ENCODE measurements around the gene GRIP1. TPM values are rescaled to one million over a fixed set of nuclear protein-coding genes. Genes with fewer than 3 reads are reported as not detected.

GRIP1 gene
- total and polyA plus RNA-seq, 2 experiments from 2014 or later: 5.1 to 13.7 TPM

- Histone ChIP-seq H3K27ac (ENCODE audit: low read depth) (no peak overlapping the region), H2AFZ (no peak overlapping the region), H3K79me2 (replicated peaks; ENCODE audit: insufficient read depth) (no peaks in the 10 kb centered on the region), H3K36me3 (ENCODE audit: insufficient read depth) (no peaks in the 10 kb centered on the region), H3K27me3 (ENCODE audit: insufficient read depth) (no peaks in the 10 kb centered on the region), H3K4me1 (ENCODE audit: insufficient read depth) (peaks cover 24% of the 10 kb centered on the region), H3F3A (replicated peaks; ENCODE audit: low read depth) (no peaks in the 10 kb centered on the region), H3K4me2 (no peak overlapping the region), H3K9me2 (ENCODE audit: insufficient read depth) (no peaks in the 10 kb centered on the region; the same call in 1 of the 2 replicates), H3K4me3 (no peak overlapping the region), H4K20me1 (replicated peaks; ENCODE audit: insufficient read depth) (no peaks in the 10 kb centered on the region)
- H3K27ac Mint-ChIP-seq: peak overlapping the region; percentile 68; the same call in 1 of the 2 replicates
- no peaks in the 10 kb centered on the region for H3K9me3 Mint-ChIP-seq
- H3K4me3 Mint-ChIP-seq: no peak overlapping the region
- ATAC-seq (no peak), DNase-seq (ENCODE audit: low spot score) (no peak)
- H3K27me3 Mint-ChIP-seq (ENCODE audit: insufficient read depth, low read depth, poor library complexity): no peaks in the 10 kb centered on the region
- TF ChIP-seq POLR2AphosphoS5 (IDR thresholded peaks at IDR 0.05; ENCODE audit: low read depth) (no peak), CREB1 (CRISPR knock-in tag; IDR thresholded peaks at IDR 0.05; ENCODE audit: low read depth) (no peak)
- H3K4me1 Mint-ChIP-seq: peaks cover 23% of the 10 kb centered on the region
- H3K36me3 Mint-ChIP-seq (ENCODE audit: low read depth): no peaks in the 10 kb centered on the region; the same call in 2 of the 3 replicates
Measured at GRCh38 chr12:66503746-66504145, 175.1 kb downstream of the GRIP1 start.

GRCh38 chr12:66502911-66503310 is 176.0 kb downstream of the GRIP1 start:
- no peaks in the 10 kb centered on the region; the same call in 1 of the 2 replicates for H3K9me2 ChIP-seq (ENCODE audit: insufficient read depth)
- no peaks in the 10 kb centered on the region; the same call in 2 of the 3 replicates for H3K36me3 Mint-ChIP-seq (ENCODE audit: low read depth)
- no peak overlapping the region for H2AFZ ChIP-seq
- no peak overlapping the region for H3K27ac ChIP-seq (ENCODE audit: low read depth)
- H3K27me3 Mint-ChIP-seq (ENCODE audit: insufficient read depth, low read depth, poor library complexity): no peaks in the 10 kb centered on the region
- no peak overlapping the region for H3K4me2 ChIP-seq
- H3K4me1 Mint-ChIP-seq: peaks cover 31% of the 10 kb centered on the region
- H3K4me3 Mint-ChIP-seq: no peak overlapping the region
- no peaks in the 10 kb centered on the region for H3K9me3 Mint-ChIP-seq
- H3K36me3 ChIP-seq (ENCODE audit: insufficient read depth): no peaks in the 10 kb centered on the region
- peaks cover 32% of the 10 kb centered on the region for H3K4me1 ChIP-seq (ENCODE audit: insufficient read depth)
- H3F3A ChIP-seq (replicated peaks; ENCODE audit: low read depth): no peaks in the 10 kb centered on the region
- no peak for ATAC-seq
- no peaks in the 10 kb centered on the region for H4K20me1 ChIP-seq (replicated peaks; ENCODE audit: insufficient read depth)
- no peak overlapping the region for H3K4me3 ChIP-seq
- H3K79me2 ChIP-seq (replicated peaks; ENCODE audit: insufficient read depth): no peaks in the 10 kb centered on the region
- DNase-seq (ENCODE audit: low spot score): no peak
- H3K27ac Mint-ChIP-seq: no peak overlapping the region
- no peaks in the 10 kb centered on the region for H3K27me3 ChIP-seq (ENCODE audit: insufficient read depth)
- TF ChIP-seq ZNF114 (CRISPR knock-in tag; IDR thresholded peaks at IDR 0.05): no peak
- no peak for TF ChIP-seq STAT1 (IDR thresholded peaks at IDR 0.05; ENCODE audit: unreplicated experiment)
- no peak for TF ChIP-seq POLR2AphosphoS5 (IDR thresholded peaks at IDR 0.05; ENCODE audit: low read depth)
- TF ChIP-seq ZNF462 (CRISPR knock-in tag; IDR thresholded peaks at IDR 0.05): no peak
- no peak for TF ChIP-seq CREB1 (CRISPR knock-in tag; IDR thresholded peaks at IDR 0.05; ENCODE audit: low read depth)
- no peak for TF ChIP-seq ETS1 (IDR thresholded peaks at IDR 0.05)
- no peak for TF ChIP-seq ZNF331 (CRISPR knock-in tag; IDR thresholded peaks at IDR 0.05; ENCODE audit: low read depth)
- no peak for TF ChIP-seq EZH2 (IDR thresholded peaks at IDR 0.05; ENCODE audit: low read depth, unreplicated experiment)
- TF ChIP-seq CTCF (conservative IDR thresholded peaks at IDR 0.05; ENCODE audit: low read depth in 2 of 2): no peak
